Liver (tissue), 3 donors: Measurements from ENCODE around the gene NET1.

Experiments
- CTCF ChIP-seq: fragments of 150-350 bp; IDR thresholded peaks from 2 replicates; pipeline ENCODE4 v1.5.1; 2017; ENCODE audit warnings: improper control_type of control experiment, low read depth, low read length; ENCODE audit not compliant: missing input control
- FOXA2 ChIP-seq: IDR thresholded peaks from 2 replicates; pipeline ENCODE4 v1.6.1; 2016; ENCODE audit warnings: antibody characterized with exemption
- HNF4A ChIP-seq, 2 donors: conservative IDR thresholded peaks; 2 replicates each; pipeline ENCODE4 v1.6.1; 2016; ENCODE audit warnings: antibody characterized with exemption in 2 of 2, mild to moderate bottlenecking in 2 of 2
- MAX ChIP-seq: IDR thresholded peaks from 2 replicates; pipeline ENCODE4 v1.6.1; 2016; ENCODE audit warnings: antibody characterized with exemption
- NR2F2 ChIP-seq: IDR thresholded peaks from 2 replicates; pipeline ENCODE4 v1.6.1; 2016; ENCODE audit warnings: antibody characterized with exemption
- RAD21 ChIP-seq, 2 donors: IDR thresholded peaks; 2 replicates each; pipeline ENCODE4 v1.6.1; 2016; ENCODE audit warnings: antibody characterized with exemption in 2 of 2, mild to moderate bottlenecking in 2 of 2
- REST ChIP-seq: IDR thresholded peaks from 2 replicates; pipeline ENCODE4 v1.6.1; 2016; ENCODE audit warnings: antibody characterized with exemption, mild to moderate bottlenecking
- RXRA ChIP-seq, 2 donors: IDR thresholded peaks; 2 replicates each; pipeline ENCODE4 v1.6.1; 2017 to 2018; ENCODE audit warnings: antibody characterized with exemption in 2 of 2, mild to moderate bottlenecking in 1 of 2
- TAF1 ChIP-seq: conservative IDR thresholded peaks from 2 replicates; pipeline ENCODE4 v1.6.1; 2016; ENCODE audit warnings: antibody characterized with exemption, mild to moderate bottlenecking
- donor health status: healthy.
- donor health status: healthy.

GRCh38 chr10:5506751-5507648 lies 94.6 kb downstream of the NET1 start:
- TF ChIP-seq MAX (no peak), CTCF (no peak), TAF1 (no peak), FOXA2 (no peak), RXRA (IDR thresholded peaks at IDR 0.05) (no peak), NR2F2 (no peak), RAD21 (IDR thresholded peaks at IDR 0.05) (no peak), HNF4A (conservative IDR thresholded peaks at IDR 0.05) (no peak), REST (no peak)
